ENCODE measurements around the gene USP21. TPM values are rescaled to one million over a fixed set of nuclear protein-coding genes. Genes with fewer than 3 reads are reported as not detected.

USP21 gene
- polyA plus RNA-seq, 1 donor from 2014 or later: 20.2 TPM

- no peaks in the 10 kb centered on the region for H3K36me3 ChIP-seq (ENCODE audit: insufficient read depth, low read length)
- TF ChIP-seq EP300 (conservative IDR thresholded peaks at IDR 0.05; ENCODE audit: poor library complexity, severe bottlenecking) (no peak), MXI1 (conservative IDR thresholded peaks at IDR 0.05; ENCODE audit: poor library complexity, severe bottlenecking) (no peak), TAF1 (IDR thresholded peaks at IDR 0.05; ENCODE audit: low read depth) (no peak), POLR2AphosphoS5 (IDR thresholded peaks at IDR 0.05) (no peak), RAD21 (conservative IDR thresholded peaks at IDR 0.05) (no peak), CTCF (IDR thresholded peaks at IDR 0.05; ENCODE audit: poor library complexity, severe bottlenecking) (no peak), EZH2 (IDR thresholded peaks at IDR 0.05; ENCODE audit: borderline replicate concordance, insufficient read depth, low read length, poor library complexity, severe bottlenecking) (no peak), SMC3 (conservative IDR thresholded peaks at IDR 0.05; ENCODE audit: poor library complexity) (no peak)
- TF ChIP-seq, protein P1, sequence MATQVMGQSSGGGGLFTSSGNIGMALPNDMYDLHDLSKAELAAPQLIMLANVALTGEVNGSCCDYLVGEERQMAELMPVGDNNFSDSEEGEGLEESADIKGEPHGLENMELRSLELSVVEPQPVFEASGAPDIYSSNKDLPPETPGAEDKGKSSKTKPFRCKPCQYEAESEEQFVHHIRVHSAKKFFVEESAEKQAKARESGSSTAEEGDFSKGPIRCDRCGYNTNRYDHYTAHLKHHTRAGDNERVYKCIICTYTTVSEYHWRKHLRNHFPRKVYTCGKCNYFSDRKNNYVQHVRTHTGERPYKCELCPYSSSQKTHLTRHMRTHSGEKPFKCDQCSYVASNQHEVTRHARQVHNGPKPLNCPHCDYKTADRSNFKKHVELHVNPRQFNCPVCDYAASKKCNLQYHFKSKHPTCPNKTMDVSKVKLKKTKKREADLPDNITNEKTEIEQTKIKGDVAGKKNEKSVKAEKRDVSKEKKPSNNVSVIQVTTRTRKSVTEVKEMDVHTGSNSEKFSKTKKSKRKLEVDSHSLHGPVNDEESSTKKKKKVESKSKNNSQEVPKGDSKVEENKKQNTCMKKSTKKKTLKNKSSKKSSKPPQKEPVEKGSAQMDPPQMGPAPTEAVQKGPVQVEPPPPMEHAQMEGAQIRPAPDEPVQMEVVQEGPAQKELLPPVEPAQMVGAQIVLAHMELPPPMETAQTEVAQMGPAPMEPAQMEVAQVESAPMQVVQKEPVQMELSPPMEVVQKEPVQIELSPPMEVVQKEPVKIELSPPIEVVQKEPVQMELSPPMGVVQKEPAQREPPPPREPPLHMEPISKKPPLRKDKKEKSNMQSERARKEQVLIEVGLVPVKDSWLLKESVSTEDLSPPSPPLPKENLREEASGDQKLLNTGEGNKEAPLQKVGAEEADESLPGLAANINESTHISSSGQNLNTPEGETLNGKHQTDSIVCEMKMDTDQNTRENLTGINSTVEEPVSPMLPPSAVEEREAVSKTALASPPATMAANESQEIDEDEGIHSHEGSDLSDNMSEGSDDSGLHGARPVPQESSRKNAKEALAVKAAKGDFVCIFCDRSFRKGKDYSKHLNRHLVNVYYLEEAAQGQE (IDR thresholded peaks at IDR 0.05; ENCODE audit: borderline replicate concordance): no peak
- no peaks in the 10 kb centered on the region for H3F3A ChIP-seq (ENCODE audit: insufficient read depth, low read length, poor library complexity, severe bottlenecking)
- H3K9me3 ChIP-seq (ENCODE audit: low read length): no peaks in the 10 kb centered on the region
- no peaks in the 10 kb centered on the region for H4K20me1 ChIP-seq (ENCODE audit: insufficient read depth)
- H3K79me2 ChIP-seq (replicated peaks; ENCODE audit: insufficient read depth, low read length): peaks cover 11% of the 10 kb centered on the region
- H3K9ac ChIP-seq (ENCODE audit: low read length): no peak overlapping the region
- H3K9me2 ChIP-seq (ENCODE audit: insufficient read depth, low read length): no peaks in the 10 kb centered on the region
- no peak overlapping the region for H3K27ac ChIP-seq (ENCODE audit: low read length)
- no peak overlapping the region for H2AFZ ChIP-seq (ENCODE audit: low read depth, low read length)
- H3K27me3 ChIP-seq (ENCODE audit: insufficient read depth, low read depth, low read length): no peaks in the 10 kb centered on the region
- H3K4me3 ChIP-seq (ENCODE audit: low read length): no peak overlapping the region
- H3K4me2 ChIP-seq (ENCODE audit: low read length): no peak overlapping the region
These were observed 1.4 kb upstream of the USP21 start for GRCh38 chr1:161157867-161158266.

GRCh38 chr1:161158316-161159010 is 837 bp upstream of the USP21 start:
- Histone ChIP-seq H3K36me3 (ENCODE audit: insufficient read depth, low read length) (no peaks in the 10 kb centered on the region), H3K79me2 (replicated peaks; ENCODE audit: insufficient read depth, low read length) (peaks cover 11% of the 10 kb centered on the region), H2AFZ (ENCODE audit: low read depth, low read length) (no peak overlapping the region), H3K4me2 (ENCODE audit: low read length) (peak overlapping the region; percentile 89), H3F3A (ENCODE audit: insufficient read depth, low read length, poor library complexity, severe bottlenecking) (no peaks in the 10 kb centered on the region), H4K20me1 (ENCODE audit: insufficient read depth) (no peaks in the 10 kb centered on the region), H3K27ac (ENCODE audit: low read length) (peak overlapping the region; percentile 87), H3K9ac (ENCODE audit: low read length) (peak overlapping the region; percentile 97), H3K9me3 (ENCODE audit: low read length) (no peaks in the 10 kb centered on the region), H3K4me3 (ENCODE audit: low read length) (peak overlapping the region; percentile 98), H3K27me3 (ENCODE audit: insufficient read depth, low read depth, low read length) (no peaks in the 10 kb centered on the region), H3K9me2 (ENCODE audit: insufficient read depth, low read length) (no peaks in the 10 kb centered on the region)
- TF ChIP-seq EP300 (conservative IDR thresholded peaks at IDR 0.05; ENCODE audit: poor library complexity, severe bottlenecking) (no peak), EZH2 (IDR thresholded peaks at IDR 0.05; ENCODE audit: borderline replicate concordance, insufficient read depth, low read length, poor library complexity, severe bottlenecking) (no peak), SMC3 (conservative IDR thresholded peaks at IDR 0.05; ENCODE audit: poor library complexity) (no peak), POLR2AphosphoS5 (IDR thresholded peaks at IDR 0.05) (no peak), MXI1 (conservative IDR thresholded peaks at IDR 0.05; ENCODE audit: poor library complexity, severe bottlenecking) (no peak), RAD21 (conservative IDR thresholded peaks at IDR 0.05) (no peak)

Measured in neural cell (in vitro differentiated cells).